Karpas-422 (cell line): ENCODE measurements around the gene CCL8. TPM values are rescaled to one million over a fixed set of nuclear protein-coding genes. Genes with fewer than 3 reads are reported as not detected.
"Not testable (repeated sequence)": the region's sequence is repeated elsewhere in the genome, so short reads cannot be mapped to it uniquely, and the experiment has no call there.

Experiments used
- DNase-seq: peaks from one replicate; pipeline ENCODE4 v3.0.0-alpha.2; 2015
- H2AFZ ChIP-seq: fragments of 200-600 bp; sonication (generic); 2 replicates; pipeline ENCODE4 v1.6.1; 2014; ENCODE audit warnings: antibody characterized with exemption, low read length, mixed read lengths
- H3K27ac ChIP-seq: fragments of 200-600 bp; sonication (generic); 2 replicates; pipeline ENCODE4 v1.5.1; 2014; ENCODE audit warnings: mild to moderate bottlenecking, low read length, moderate library complexity
- H3K27me3 ChIP-seq: fragments of 200-600 bp; sonication (generic); 2 replicates; pipeline ENCODE4 v1.6.1; 2014; ENCODE audit warnings: low read length, mixed read lengths
- H3K36me3 ChIP-seq: fragments of 200-600 bp; sonication (generic); 2 replicates; pipeline ENCODE4 v1.6.1; 2014; ENCODE audit warnings: low read length, mixed read lengths; ENCODE audit not compliant: insufficient read depth
- H3K4me1 ChIP-seq: fragments of 200-600 bp; sonication (generic); 2 replicates; pipeline ENCODE4 v1.6.1; 2014; ENCODE audit warnings: mild to moderate bottlenecking, low read length, mixed read lengths
- H3K4me2 ChIP-seq: fragments of 200-600 bp; sonication (generic); 2 replicates; pipeline ENCODE4 v1.6.1; 2014; ENCODE audit warnings: low read length, low read depth, mild to moderate bottlenecking; ENCODE audit not compliant: poor library complexity, severe bottlenecking
- H3K4me3 ChIP-seq: fragments of 200-600 bp; sonication (generic); 2 replicates; pipeline ENCODE4 v1.5.1; 2014; ENCODE audit warnings: mild to moderate bottlenecking, antibody characterized with exemption, low read length, mixed read lengths
- H3K79me2 ChIP-seq: fragments of 200-600 bp; sonication (generic); 2 replicates; pipeline ENCODE4 v1.6.1; 2014; ENCODE audit warnings: mild to moderate bottlenecking, low read length, mixed read lengths
- H3K9ac ChIP-seq: fragments of 200-600 bp; sonication (generic); 2 replicates; pipeline ENCODE4 v1.6.0; 2014; ENCODE audit warnings: low read length
- H3K9me2 ChIP-seq: fragments of 200-600 bp; sonication (generic), shearing (Covaris generic); replicated peaks from 2 replicates; pipeline ENCODE4 v1.6.0; 2014; ENCODE audit warnings: mild to moderate bottlenecking, low read length, moderate library complexity; ENCODE audit not compliant: insufficient read depth
- H3K9me3 ChIP-seq: fragments of 300-700, 200-600 bp; sonication (generic); 2 replicates; pipeline ENCODE4 v1.6.1; 2014; ENCODE audit warnings: low read length, mixed read lengths
- H4K20me1 ChIP-seq: fragments of 200-600 bp; sonication (generic); 2 replicates; pipeline ENCODE4 v1.6.1; 2014; ENCODE audit warnings: mild to moderate bottlenecking, antibody characterized with exemption, low read length, low read depth; ENCODE audit not compliant: insufficient read depth
- total RNA-seq: library from RNA; depleted of rRNA; stranded (reverse); fragments of >200 nt; shearing (Covaris generic); gene quantifications from 2 replicates; pipeline ENCODE4 v1.2.3, GENCODE V29; 2014; ENCODE audit warnings: low replicate concordance

The CCL8 gene
- total RNA-seq, 1 experiment from 2014 or later = not detected

DNA sequence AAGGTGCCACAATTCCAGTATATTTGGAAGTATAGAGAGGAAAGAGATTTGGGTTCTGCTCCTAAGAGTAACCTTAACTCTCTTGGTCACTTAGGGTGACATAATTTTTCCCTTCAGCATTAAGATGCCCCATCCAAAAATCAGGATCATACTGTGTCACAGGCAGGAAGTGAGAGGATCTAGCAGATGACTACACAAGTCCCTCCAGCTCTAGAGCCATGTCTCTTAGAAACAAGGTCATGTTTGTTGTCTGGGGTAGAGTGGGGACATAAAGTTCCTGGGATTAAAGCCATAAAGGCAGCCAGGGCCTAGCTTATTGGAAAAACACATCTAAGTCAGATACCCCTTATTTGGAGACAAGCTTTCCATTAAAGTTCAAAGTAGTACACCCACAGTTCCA is 2.7 kb downstream of the CCL8 start:
- no peaks in the 10 kb centered on the region for H3K79me2 ChIP-seq
- no peaks in the 10 kb centered on the region for H3K27me3 ChIP-seq
- no peaks in the 10 kb centered on the region for H3K36me3 ChIP-seq
- H3K9me3 ChIP-seq = no peaks in the 10 kb centered on the region
- no peaks in the 10 kb centered on the region for H3K4me1 ChIP-seq
- H4K20me1 ChIP-seq = no peaks in the 10 kb centered on the region
- H3K4me3 ChIP-seq = no peak overlapping the region
- no peak overlapping the region for H3K27ac ChIP-seq
- no peaks in the 10 kb centered on the region for H3K9me2 ChIP-seq
- H3K4me2 ChIP-seq = no peak overlapping the region
- H2AFZ ChIP-seq = no peak overlapping the region
- H3K9ac ChIP-seq = no peak overlapping the region
- DNase-seq = no peak

DNA sequence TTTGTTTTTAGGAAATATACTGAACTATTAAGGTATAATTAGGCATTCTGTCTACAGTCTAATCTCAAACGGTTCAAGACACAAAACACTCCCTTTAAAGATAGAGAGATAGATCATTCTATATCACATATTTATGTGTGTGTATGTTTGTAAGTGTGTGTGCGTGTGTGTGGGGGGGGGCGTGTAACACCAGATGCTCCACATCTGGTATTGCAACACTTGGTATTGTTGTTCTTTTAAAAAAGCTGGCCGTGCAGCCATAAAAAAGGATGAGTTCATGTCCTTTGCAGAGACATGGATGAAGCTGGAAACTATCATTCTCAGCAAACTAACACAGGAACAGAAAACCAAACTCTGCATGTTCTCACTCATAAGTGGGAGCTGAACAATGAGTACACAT is 8.3 kb downstream of the CCL8 start:
- H3K4me2 ChIP-seq, H3K9me3 ChIP-seq, H3K4me1 ChIP-seq, H4K20me1 ChIP-seq, DNase-seq, H3K36me3 ChIP-seq, H2AFZ ChIP-seq, H3K4me3 ChIP-seq, H3K79me2 ChIP-seq, H3K27ac ChIP-seq, H3K9me2 ChIP-seq, H3K9ac ChIP-seq, H3K27me3 ChIP-seq: not testable (repeated sequence)

DNA sequence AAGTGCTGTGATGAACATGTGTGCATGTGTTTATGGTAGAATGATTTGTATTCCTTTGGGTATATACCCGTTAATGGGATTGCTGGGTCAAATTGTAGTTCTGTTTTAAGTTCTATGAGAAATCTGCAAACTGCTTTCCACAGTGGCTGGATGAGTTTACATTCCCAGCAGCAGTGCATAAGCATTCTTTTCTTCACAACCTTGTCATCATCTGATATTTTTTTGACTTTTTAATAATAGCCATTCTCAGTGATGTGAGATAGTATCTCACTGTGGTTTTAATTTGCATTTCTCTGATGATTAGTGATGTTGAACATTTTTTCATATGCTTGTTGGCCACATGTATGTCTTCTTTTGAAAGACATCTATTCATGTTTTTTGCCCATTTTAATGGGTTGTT is 18.5 kb downstream of the CCL8 start:
- no peaks in the 10 kb centered on the region for H3K36me3 ChIP-seq
- no peaks in the 10 kb centered on the region for H3K9me2 ChIP-seq
- no peak overlapping the region for H3K9ac ChIP-seq
- H3K4me1 ChIP-seq = peaks cover 4% of the 10 kb centered on the region; the same call in 1 of the 2 replicates
- H3K27ac ChIP-seq = no peak overlapping the region
- no peak overlapping the region for H2AFZ ChIP-seq
- no peaks in the 10 kb centered on the region for H3K9me3 ChIP-seq
- H3K4me3 ChIP-seq = no peak overlapping the region
- DNase-seq = no peak
- no peaks in the 10 kb centered on the region for H3K27me3 ChIP-seq
- H3K79me2 ChIP-seq = no peaks in the 10 kb centered on the region
- H3K4me2 ChIP-seq = no peak overlapping the region
- no peaks in the 10 kb centered on the region for H4K20me1 ChIP-seq

DNA sequence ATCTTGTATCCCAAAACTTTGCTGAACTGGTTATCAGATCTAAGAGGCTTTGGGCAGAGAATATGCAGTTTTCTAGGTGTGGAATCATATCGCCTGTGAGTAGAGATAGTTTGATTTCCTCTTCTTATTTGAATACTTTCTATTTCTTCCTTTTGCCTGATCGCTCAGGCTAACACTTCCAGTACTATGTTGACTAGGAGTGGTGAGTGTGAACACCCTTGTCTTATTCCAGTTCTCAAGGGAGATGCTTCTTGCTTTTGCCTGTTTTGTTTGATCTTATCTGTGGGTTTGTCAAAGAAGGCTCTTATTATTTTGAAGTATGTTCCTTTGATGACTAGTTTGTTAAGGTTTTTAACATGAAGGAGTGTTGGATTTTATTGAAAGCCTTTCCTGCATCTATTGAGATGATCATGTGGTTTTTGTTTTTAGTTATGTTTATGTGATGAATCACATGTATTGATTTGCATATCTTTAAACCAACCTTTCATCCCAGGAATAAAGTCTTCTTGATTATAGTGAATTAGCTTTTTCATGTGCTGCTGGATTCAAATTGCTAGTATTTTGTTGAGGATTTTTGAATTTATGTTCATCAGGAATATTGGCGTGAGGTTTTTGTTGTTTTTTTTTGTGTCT is 20.0 kb downstream of the CCL8 start:
- no peaks in the 10 kb centered on the region for H4K20me1 ChIP-seq
- H3K27me3 ChIP-seq = no peaks in the 10 kb centered on the region
- no peak overlapping the region for H3K4me2 ChIP-seq
- H3K36me3 ChIP-seq = no peaks in the 10 kb centered on the region
- H3K9ac ChIP-seq = no peak overlapping the region
- no peak overlapping the region for H3K4me3 ChIP-seq
- no peaks in the 10 kb centered on the region for H3K9me3 ChIP-seq
- no peak for DNase-seq
- no peaks in the 10 kb centered on the region for H3K9me2 ChIP-seq
- no peak overlapping the region for H3K27ac ChIP-seq
- H2AFZ ChIP-seq = no peak overlapping the region
- H3K4me1 ChIP-seq = peaks cover 4% of the 10 kb centered on the region; the same call in 1 of the 2 replicates
- no peaks in the 10 kb centered on the region for H3K79me2 ChIP-seq

DNA sequence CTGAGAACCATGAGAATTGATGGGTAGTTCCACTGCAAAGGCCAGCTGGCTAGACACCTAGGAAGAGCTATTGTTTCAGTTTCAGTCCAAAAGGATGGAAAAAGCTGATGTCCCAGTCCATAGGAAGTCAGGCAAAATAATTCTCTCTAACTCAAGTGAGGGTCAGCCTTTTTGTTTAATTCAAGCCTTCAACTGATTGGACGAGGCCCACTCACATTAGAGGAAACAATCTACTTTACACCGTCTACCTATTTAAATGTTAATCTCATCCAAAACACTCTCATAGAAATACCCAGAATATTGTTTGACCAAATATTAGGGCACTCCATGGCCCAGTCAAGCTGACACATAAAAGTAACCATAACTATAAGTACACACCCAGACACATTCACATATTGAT is 22.7 kb downstream of the CCL8 start:
- Histone ChIP-seq H3K4me3 (no peak overlapping the region), H2AFZ (no peak overlapping the region), H3K27ac (no peak overlapping the region), H3K4me2 (no peak overlapping the region), H3K27me3 (no peaks in the 10 kb centered on the region), H3K79me2 (no peaks in the 10 kb centered on the region), H3K9me2 (no peaks in the 10 kb centered on the region), H3K36me3 (no peaks in the 10 kb centered on the region), H3K9ac (no peak overlapping the region), H3K9me3 (no peaks in the 10 kb centered on the region), H3K4me1 (peaks cover 4% of the 10 kb centered on the region; the same call in 1 of the 2 replicates), H4K20me1 (no peaks in the 10 kb centered on the region)
- no peak for DNase-seq

DNA sequence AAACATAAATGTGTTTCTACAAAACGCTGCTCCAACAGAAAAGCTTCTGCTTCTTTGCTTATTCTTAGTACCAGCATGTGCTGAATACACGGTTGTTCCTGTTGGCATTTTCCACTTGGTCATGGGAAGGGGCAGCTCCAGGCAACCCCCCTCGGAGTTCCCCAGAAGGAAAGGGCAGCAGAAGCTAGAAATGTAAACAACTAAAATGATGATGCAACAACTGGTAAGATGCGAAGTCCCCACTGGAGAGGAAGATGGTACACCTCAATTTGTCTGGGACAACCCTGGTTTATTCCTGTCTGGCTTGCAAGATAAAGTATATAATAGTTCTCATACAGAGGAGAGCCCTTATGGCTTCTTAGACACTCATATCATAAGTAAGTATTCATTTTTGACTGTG is 27.8 kb downstream of the CCL8 start:
- Histone ChIP-seq H3K27ac (no peak overlapping the region), H3K4me3 (no peak overlapping the region), H3K9me3 (no peaks in the 10 kb centered on the region), H3K27me3 (no peaks in the 10 kb centered on the region), H3K4me1 (no peaks in the 10 kb centered on the region), H3K36me3 (no peaks in the 10 kb centered on the region), H3K79me2 (no peaks in the 10 kb centered on the region), H3K4me2 (no peak overlapping the region), H3K9me2 (no peaks in the 10 kb centered on the region), H4K20me1 (no peaks in the 10 kb centered on the region), H2AFZ (no peak overlapping the region), H3K9ac (no peak overlapping the region)
- DNase-seq = no peak

DNA sequence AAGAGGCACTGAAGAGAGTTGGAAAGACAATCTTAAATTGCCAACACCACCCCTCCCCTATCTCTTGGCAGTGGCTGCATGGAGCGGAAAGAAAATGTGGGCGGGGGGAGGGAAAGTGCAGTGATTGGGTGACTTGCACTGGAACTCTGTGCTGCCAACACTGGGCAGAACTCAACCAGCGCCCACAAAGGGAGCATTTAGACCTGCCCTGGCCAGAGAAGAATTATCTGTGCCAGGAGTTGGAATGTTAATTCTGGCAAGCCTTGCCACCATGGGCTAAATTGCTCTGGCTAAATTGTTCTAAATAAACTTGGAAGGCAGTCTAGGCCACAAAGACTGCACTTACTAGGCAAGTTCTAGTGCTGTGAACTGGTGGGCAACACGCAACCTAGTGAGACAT is 30.5 kb downstream of the CCL8 start:
- DNase-seq = no peak
- Histone ChIP-seq H3K4me1 (no peaks in the 10 kb centered on the region), H3K79me2 (no peaks in the 10 kb centered on the region), H3K36me3 (no peaks in the 10 kb centered on the region), H3K4me2 (no peak overlapping the region), H3K9me2 (no peaks in the 10 kb centered on the region), H2AFZ (no peak overlapping the region), H4K20me1 (no peaks in the 10 kb centered on the region), H3K27ac (no peak overlapping the region), H3K9ac (no peak overlapping the region), H3K27me3 (no peaks in the 10 kb centered on the region), H3K4me3 (no peak overlapping the region), H3K9me3 (no peaks in the 10 kb centered on the region)

DNA sequence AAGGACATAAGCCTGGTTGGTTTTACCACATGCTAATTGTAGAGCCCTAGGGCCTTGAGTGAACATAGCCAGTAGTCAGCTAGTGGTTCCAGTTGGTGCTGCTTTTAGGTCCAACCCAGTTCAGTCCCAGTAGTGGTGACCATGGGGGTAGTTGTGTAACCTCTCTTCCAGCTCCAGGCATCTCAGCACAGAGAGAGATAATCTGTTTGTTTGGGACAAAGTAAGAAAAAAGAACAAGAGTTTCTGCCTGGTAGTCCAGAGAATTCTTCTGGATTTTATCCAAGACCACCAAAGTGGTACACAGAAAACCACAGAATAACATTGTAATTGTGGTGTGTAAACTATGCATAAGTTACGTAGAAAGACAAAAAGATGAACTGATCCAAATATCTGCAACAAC is 31.9 kb downstream of the CCL8 start:
- Histone ChIP-seq H3K27me3 (no peaks in the 10 kb centered on the region), H2AFZ (no peak overlapping the region), H3K4me1 (no peaks in the 10 kb centered on the region), H3K36me3 (no peaks in the 10 kb centered on the region), H3K9me3 (no peaks in the 10 kb centered on the region), H3K4me3 (no peak overlapping the region), H3K9ac (no peak overlapping the region), H3K9me2 (no peaks in the 10 kb centered on the region), H3K79me2 (no peaks in the 10 kb centered on the region), H3K27ac (no peak overlapping the region), H3K4me2 (no peak overlapping the region), H4K20me1 (no peaks in the 10 kb centered on the region)
- DNase-seq = no peak

DNA sequence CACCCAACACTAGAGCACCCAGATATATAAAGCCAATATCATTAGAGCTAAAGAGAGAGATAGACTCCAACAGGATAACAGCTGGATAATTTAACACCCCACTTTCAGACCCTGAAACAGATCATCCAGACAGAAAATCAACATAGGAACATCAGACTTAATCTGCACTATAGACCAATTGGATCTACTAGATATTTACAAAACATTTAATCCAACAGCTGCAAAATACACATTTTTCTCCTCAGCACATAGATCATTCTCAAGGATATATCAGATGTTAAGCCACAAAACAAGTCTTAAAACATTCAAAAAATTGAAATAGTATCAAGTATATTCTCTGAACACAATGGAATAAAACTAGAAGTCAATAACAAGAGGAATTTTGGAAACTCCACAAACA is 33.0 kb downstream of the CCL8 start:
- no peaks in the 10 kb centered on the region for H4K20me1 ChIP-seq
- H3K27ac ChIP-seq = no peak overlapping the region
- no peaks in the 10 kb centered on the region for H3K79me2 ChIP-seq
- no peaks in the 10 kb centered on the region for H3K9me2 ChIP-seq
- H3K4me3 ChIP-seq = no peak overlapping the region
- H3K9ac ChIP-seq = no peak overlapping the region
- no peaks in the 10 kb centered on the region for H3K9me3 ChIP-seq
- H3K4me1 ChIP-seq = no peaks in the 10 kb centered on the region
- H3K27me3 ChIP-seq = no peaks in the 10 kb centered on the region
- H2AFZ ChIP-seq = no peak overlapping the region
- no peak overlapping the region for H3K4me2 ChIP-seq
- DNase-seq = no peak
- no peaks in the 10 kb centered on the region for H3K36me3 ChIP-seq
